Lower leg skin (tissue), 3 donors: Measurements from ENCODE around the gene CHM.

Source experiments
- CTCF ChIP-seq, 3 donors: fragments of 450-650 bp; IDR thresholded peaks; one replicate each; pipeline ENCODE4 v1.5.1; 2016; ENCODE audit warnings: antibody characterized with exemption in 3 of 3, mild to moderate bottlenecking in 3 of 3, moderate library complexity in 2 of 3
- POLR2A ChIP-seq, 2 donors: fragments of 450-650 bp; IDR thresholded peaks; one replicate each; pipeline ENCODE4 v1.6.1; 2016 to 2017; ENCODE audit warnings: antibody characterized with exemption in 2 of 2, mild to moderate bottlenecking in 1 of 2, moderate library complexity in 1 of 2

- TF ChIP-seq CTCF (IDR thresholded peaks at IDR 0.05) (no peak), POLR2A (IDR thresholded peaks at IDR 0.05) (no peak)
These were observed 164.8 kb downstream of the CHM start for GRCh38 chrX:85882601-85883000.
